HL-60 (cell line): Measurements from ENCODE around the gene SPDYE6.
"Not testable (repeated sequence)": the region's sequence is repeated elsewhere in the genome, so short reads cannot be mapped to it uniquely, and the experiment has no call there.

Source experiments
- DNase-seq, 2 experiments: peaks; one replicate each; pipeline ENCODE4 v3.0.0-alpha.2; 2010 to 2020; ENCODE audit warnings: low read depth in 1 of 2, low spot score in 1 of 2
- H3K27ac ChIP-seq: fragments of 250-450 bp; sonication (Bioruptor Pico); replicated peaks from 2 replicates; pipeline ENCODE4 v1.5.1; 2020; ENCODE audit warnings: mild to moderate bottlenecking, moderate library complexity
- H3K27me3 ChIP-seq: fragments of 250-450 bp; sonication (Bioruptor Pico); 2 replicates; pipeline ENCODE4 v1.5.1; 2021; ENCODE audit warnings: mild to moderate bottlenecking, moderate library complexity; ENCODE audit not compliant: insufficient read depth, poor library complexity, severe bottlenecking
- H3K4me3 ChIP-seq: replicated peaks from 2 replicates; pipeline ENCODE4 v1.5.1; 2011; ENCODE audit warnings: mild to moderate bottlenecking, control low read depth, low read length; ENCODE audit not compliant: insufficient read depth
- GABPA ChIP-seq: IDR thresholded peaks from 2 replicates; pipeline ENCODE4 v1.6.1; 2012; ENCODE audit warnings: low read depth
- POLR2AphosphoS5 ChIP-seq: IDR thresholded peaks from 2 replicates; pipeline ENCODE4 v1.6.1; 2012; ENCODE audit warnings: low read depth
- SPI1 ChIP-seq: IDR thresholded peaks from 2 replicates; pipeline ENCODE4 v1.6.1; 2012; ENCODE audit warnings: low read depth, mild to moderate bottlenecking, borderline replicate concordance
- TF ChIP-seq, protein P1 (sequence below): IDR thresholded peaks from one replicate; pipeline ENCODE4 v1.5.1; 2011; ENCODE audit warnings: low read length, control low read depth, inconsistent platforms; ENCODE audit not compliant: insufficient read depth
- TF ChIP-seq, protein P2 (sequence below): IDR thresholded peaks from 2 replicates; pipeline ENCODE4 v1.6.1; 2012; ENCODE audit warnings: low read depth; ENCODE audit not compliant: insufficient replicate concordance

Gene SPDYE6

DNA sequence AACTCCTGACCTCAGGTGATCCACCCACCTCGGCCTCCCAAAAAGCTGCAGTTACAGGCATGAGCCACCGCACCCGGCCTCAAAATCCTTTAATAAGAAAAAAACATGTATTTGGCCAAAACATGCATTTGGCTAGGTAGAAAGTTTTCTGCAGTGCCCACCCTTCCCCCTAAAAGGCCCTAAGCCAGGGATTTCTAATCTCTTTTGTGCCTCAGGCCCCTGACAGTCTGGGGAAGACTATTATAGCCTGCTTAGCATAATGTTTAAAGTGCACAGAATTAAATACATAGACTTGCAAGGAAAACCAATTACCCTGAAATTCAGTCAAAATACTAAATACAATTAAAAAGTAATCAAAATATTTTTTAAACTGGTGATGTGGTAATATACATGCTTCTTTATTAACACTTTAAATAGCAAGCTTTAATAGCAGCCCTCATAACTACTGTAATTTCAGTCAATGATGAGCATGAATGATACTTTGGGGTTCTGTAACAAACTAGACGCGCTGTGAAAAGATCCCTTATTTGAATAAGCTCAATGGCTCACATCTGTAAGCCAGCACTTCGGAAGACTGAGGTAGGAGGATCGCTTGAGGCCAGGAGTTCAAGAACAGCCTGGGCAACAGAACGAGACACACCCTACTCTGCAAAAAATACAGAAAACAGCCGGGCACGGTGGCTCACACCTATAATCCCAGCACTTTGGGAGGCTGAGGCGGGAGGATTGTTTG, 29.9 kb downstream of the SPDYE6 start:
- Histone ChIP-seq H3K27me3 (no peaks in the 10 kb centered on the region), H3K4me3 (no peak overlapping the region), H3K27ac (no peak overlapping the region)
- no peak for DNase-seq
- TF ChIP-seq GABPA = no peak
- TF ChIP-seq, protein P1, sequence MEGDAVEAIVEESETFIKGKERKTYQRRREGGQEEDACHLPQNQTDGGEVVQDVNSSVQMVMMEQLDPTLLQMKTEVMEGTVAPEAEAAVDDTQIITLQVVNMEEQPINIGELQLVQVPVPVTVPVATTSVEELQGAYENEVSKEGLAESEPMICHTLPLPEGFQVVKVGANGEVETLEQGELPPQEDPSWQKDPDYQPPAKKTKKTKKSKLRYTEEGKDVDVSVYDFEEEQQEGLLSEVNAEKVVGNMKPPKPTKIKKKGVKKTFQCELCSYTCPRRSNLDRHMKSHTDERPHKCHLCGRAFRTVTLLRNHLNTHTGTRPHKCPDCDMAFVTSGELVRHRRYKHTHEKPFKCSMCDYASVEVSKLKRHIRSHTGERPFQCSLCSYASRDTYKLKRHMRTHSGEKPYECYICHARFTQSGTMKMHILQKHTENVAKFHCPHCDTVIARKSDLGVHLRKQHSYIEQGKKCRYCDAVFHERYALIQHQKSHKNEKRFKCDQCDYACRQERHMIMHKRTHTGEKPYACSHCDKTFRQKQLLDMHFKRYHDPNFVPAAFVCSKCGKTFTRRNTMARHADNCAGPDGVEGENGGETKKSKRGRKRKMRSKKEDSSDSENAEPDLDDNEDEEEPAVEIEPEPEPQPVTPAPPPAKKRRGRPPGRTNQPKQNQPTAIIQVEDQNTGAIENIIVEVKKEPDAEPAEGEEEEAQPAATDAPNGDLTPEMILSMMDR = no peak
- TF ChIP-seq, protein P2, sequence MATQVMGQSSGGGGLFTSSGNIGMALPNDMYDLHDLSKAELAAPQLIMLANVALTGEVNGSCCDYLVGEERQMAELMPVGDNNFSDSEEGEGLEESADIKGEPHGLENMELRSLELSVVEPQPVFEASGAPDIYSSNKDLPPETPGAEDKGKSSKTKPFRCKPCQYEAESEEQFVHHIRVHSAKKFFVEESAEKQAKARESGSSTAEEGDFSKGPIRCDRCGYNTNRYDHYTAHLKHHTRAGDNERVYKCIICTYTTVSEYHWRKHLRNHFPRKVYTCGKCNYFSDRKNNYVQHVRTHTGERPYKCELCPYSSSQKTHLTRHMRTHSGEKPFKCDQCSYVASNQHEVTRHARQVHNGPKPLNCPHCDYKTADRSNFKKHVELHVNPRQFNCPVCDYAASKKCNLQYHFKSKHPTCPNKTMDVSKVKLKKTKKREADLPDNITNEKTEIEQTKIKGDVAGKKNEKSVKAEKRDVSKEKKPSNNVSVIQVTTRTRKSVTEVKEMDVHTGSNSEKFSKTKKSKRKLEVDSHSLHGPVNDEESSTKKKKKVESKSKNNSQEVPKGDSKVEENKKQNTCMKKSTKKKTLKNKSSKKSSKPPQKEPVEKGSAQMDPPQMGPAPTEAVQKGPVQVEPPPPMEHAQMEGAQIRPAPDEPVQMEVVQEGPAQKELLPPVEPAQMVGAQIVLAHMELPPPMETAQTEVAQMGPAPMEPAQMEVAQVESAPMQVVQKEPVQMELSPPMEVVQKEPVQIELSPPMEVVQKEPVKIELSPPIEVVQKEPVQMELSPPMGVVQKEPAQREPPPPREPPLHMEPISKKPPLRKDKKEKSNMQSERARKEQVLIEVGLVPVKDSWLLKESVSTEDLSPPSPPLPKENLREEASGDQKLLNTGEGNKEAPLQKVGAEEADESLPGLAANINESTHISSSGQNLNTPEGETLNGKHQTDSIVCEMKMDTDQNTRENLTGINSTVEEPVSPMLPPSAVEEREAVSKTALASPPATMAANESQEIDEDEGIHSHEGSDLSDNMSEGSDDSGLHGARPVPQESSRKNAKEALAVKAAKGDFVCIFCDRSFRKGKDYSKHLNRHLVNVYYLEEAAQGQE = no peak
- TF ChIP-seq SPI1 = no peak
- TF ChIP-seq POLR2AphosphoS5 = no peak

DNA sequence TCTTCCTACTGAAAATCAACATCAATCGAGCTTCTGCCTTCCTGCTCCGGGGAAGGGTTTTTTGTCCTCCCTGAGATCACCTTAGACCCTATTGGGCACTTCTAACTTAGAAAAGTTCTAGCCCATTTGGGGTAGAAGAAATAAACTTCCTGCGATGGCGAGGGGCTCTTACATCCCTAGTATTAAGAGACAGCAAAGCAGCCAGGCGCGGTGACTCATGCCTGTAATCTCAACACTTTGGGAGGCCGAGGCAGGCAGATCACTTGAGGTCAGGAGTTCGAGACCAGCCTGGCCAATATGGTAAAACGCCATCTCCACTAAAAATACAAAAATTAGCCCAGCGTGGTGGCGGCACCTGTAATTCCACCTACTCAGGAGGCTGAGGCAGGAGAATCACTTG, 31.1 kb downstream of the SPDYE6 start:
- not testable (repeated sequence) for H3K4me3 ChIP-seq, H3K27ac ChIP-seq, DNase-seq, H3K27me3 ChIP-seq

DNA sequence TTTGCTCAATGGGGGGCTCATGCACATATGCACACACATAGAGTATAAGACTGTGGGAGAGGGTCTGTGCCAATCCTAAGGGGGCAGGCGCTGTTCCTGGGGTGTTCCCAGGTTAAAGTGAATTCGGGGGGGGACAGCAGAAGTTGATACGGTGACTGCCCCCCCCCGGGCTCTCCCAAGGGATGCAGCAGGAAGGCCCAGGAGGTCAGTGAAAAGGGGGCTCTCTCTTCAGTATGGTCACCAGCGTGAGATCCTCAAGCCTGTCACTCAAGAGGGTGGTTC, 32.4 kb downstream of the SPDYE6 start:
- no peak overlapping the region for H3K27ac ChIP-seq
- H3K27me3 ChIP-seq = no peaks in the 10 kb centered on the region
- no peak for DNase-seq
- TF ChIP-seq POLR2AphosphoS5 (no peak), GABPA (no peak), SPI1 (no peak)
- TF ChIP-seq, protein P2 = no peak
- TF ChIP-seq, protein P1 = no peak
- no peak overlapping the region for H3K4me3 ChIP-seq

DNA sequence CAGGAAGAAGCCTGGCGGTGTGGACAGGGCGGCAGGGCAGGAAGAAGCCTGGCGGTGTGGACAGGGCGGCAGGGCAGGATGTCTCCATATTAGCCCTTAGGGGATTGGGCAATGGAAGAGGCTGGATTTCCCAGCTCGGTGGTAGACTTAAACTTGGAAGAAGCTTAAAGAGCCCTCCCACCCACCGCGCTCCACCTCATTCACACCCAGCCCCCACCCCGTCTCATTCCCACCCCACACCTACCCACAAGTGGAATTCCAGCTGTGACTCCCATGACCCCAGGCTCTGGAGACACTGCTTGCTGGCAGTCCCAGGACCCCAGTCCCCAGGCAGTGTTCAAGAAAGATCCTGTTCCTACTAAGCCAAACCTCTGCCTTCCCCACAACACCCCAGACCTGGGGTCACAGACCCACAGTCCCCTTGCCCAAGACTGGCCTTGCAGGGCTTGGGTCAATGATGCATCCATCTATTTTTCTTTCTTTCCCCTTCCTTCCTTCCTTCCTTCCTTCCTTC, 34.0 kb downstream of the SPDYE6 start:
- no peak overlapping the region for H3K4me3 ChIP-seq
- TF ChIP-seq, protein P1 = no peak
- no peaks in the 10 kb centered on the region for H3K27me3 ChIP-seq
- H3K27ac ChIP-seq = no peak overlapping the region
- DNase-seq = no peak
